GM18508 (cell line): ENCODE data around the gene MAP2K5.

Experiments
- ATAC-seq: cut with Tn5 transposase; IDR thresholded peaks from one replicate; pipeline ENCODE4 v1.9.1; 2021; ENCODE audit warnings: moderate number of reproducible peaks; ENCODE audit not compliant: insufficient read depth, unreplicated experiment

The MAP2K5 gene

GRCh38 chr15:67845974-67846373 lies 303.5 kb downstream of the MAP2K5 start:
- ATAC-seq = no peak

GRCh38 chr15:67849538-67849937 lies 307.0 kb downstream of the MAP2K5 start:
- no peak for ATAC-seq

- no peak for ATAC-seq
These were observed 307.8 kb downstream of the MAP2K5 start for GRCh38 chr15:67850336-67850735.

- no peak for ATAC-seq
These were observed 308.6 kb downstream of the MAP2K5 start for GRCh38 chr15:67850994-67851571.

GRCh38 chr15:67852418-67852817 lies 309.9 kb downstream of the MAP2K5 start:
- ATAC-seq = no peak

- no peak for ATAC-seq
These were observed 311.0 kb downstream of the MAP2K5 start for GRCh38 chr15:67853454-67853853.

- no peak for ATAC-seq
These were observed 311.9 kb downstream of the MAP2K5 start for GRCh38 chr15:67854358-67854757.

GRCh38 chr15:67855842-67856241 lies 313.3 kb downstream of the MAP2K5 start:
- no peak for ATAC-seq
